ENCODE measurements around the gene POLL. TPM values are rescaled to one million over a fixed set of nuclear protein-coding genes. Genes with fewer than 3 reads are reported as not detected.
A peak's percentile ranks its signal among the peaks of the same experiment; 100 is the strongest.

POLL gene
- polyA plus RNA-seq, 2 of the 4 experiments (the other 2 are of a cell fraction), result 13.3 to 16.7 TPM

GRCh38 chr10:101558204-101558603 lies 29.9 kb downstream of the POLL start:
- Histone ChIP-seq H3K27ac (0 out of 6 replicates have a peak overlapping the region, but pooled peaks of 1 of the 2 experiments have one; percentile 2), H3K9me3 (no peaks in the 10 kb centered on the region), H3K4me3 (no peak overlapping the region), H3K4me1 (peaks cover 5% of the 10 kb centered on the region; the same call in 1 of the 3 replicates), H3K4me2 (no peak overlapping the region)
- ChIA-PET CTCF (interaction anchor here (1.4 to 3.9 kb wide), 4 partner anchors 11 to 401 kb away, joined by 3 to 22 read pairs (median 8); no protein-coding TSS in a partner anchor), POLR2A (no interaction called here)
- ATAC-seq (no peak), FAIRE-seq (no peak), DNase-seq (ENCODE audit: low read depth in 1 of 2, low spot score in 1 of 2) (no peak)
- WGBS (ENCODE audit: missing lambda C conversion rate), result 85% methylated on average over 2 of the region's 2 CpGs
- TF ChIP-seq EHF (CRISPR knock-in tag; IDR thresholded peaks at IDR 0.05) (no peak), RNF2 (IDR thresholded peaks at IDR 0.05; ENCODE audit: borderline replicate concordance, low read depth) (no peak), RFX5 (IDR thresholded peaks at IDR 0.05) (no peak), RARB (CRISPR knock-in tag; IDR thresholded peaks at IDR 0.05) (no peak)

GRCh38 chr10:101557541-101557940 lies 30.5 kb downstream of the POLL start:
- H3K9me3 ChIP-seq, result no peaks in the 10 kb centered on the region
- H3K27ac ChIP-seq, result no peak overlapping the region
- ChIA-PET POLR2A (no interaction called here), CTCF (interaction anchor here (0.5 to 3.9 kb wide), 4 partner anchors 12 to 400 kb away, joined by 3 to 22 read pairs (median 6); no protein-coding TSS in a partner anchor)
- H3K4me3 ChIP-seq, result no peak overlapping the region
- H3K4me2 ChIP-seq, result no peak overlapping the region
- DNase-seq (ENCODE audit: low read depth in 1 of 2, low spot score in 1 of 2) (no peak), FAIRE-seq (no peak), ATAC-seq (no peak)
- peaks cover 5% of the 10 kb centered on the region; the same call in 1 of the 3 replicates for H3K4me1 ChIP-seq
- 90% methylated on average over 2 of the region's 2 CpGs for WGBS (ENCODE audit: missing lambda C conversion rate)
- TF ChIP-seq HMGXB4 (CRISPR knock-in tag; IDR thresholded peaks at IDR 0.05; ENCODE audit: borderline replicate concordance) (no peak), EP300 (IDR thresholded peaks at IDR 0.05) (no peak), ATOH8 (CRISPR knock-in tag; IDR thresholded peaks at IDR 0.05; ENCODE audit: low read depth) (no peak)
- TF ChIP-seq, protein P1, sequence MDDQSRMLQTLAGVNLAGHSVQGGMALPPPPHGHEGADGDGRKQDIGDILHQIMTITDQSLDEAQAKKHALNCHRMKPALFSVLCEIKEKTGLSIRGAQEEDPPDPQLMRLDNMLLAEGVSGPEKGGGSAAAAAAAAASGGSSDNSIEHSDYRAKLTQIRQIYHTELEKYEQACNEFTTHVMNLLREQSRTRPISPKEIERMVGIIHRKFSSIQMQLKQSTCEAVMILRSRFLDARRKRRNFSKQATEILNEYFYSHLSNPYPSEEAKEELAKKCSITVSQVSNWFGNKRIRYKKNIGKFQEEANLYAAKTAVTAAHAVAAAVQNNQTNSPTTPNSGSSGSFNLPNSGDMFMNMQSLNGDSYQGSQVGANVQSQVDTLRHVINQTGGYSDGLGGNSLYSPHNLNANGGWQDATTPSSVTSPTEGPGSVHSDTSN (IDR thresholded peaks at IDR 0.05), result no peak

GRCh38 chr10:101552442-101552841 lies 35.6 kb downstream of the POLL start:
- 84% methylated on average over 3 of the region's 3 CpGs for WGBS (ENCODE audit: missing lambda C conversion rate)
- Histone ChIP-seq H3K9me3 (no peaks in the 10 kb centered on the region), H3K4me1 (no peaks in the 10 kb centered on the region), H3K4me2 (no peak overlapping the region), H3K4me3 (no peak overlapping the region), H3K27ac (no peak overlapping the region)
- ChIA-PET POLR2A (no interaction called here), CTCF (interaction anchor here (1.2 to 3.1 kb wide), 6 partner anchors 8 to 339 kb away, joined by 3 to 11 read pairs (median 4); no protein-coding TSS in a partner anchor)
- no peak for DNase-seq (ENCODE audit: low read depth in 1 of 2, low spot score in 1 of 2)
- TF ChIP-seq JUNB (IDR thresholded peaks at IDR 0.05), result no peak
- TF ChIP-seq GATA3 (IDR thresholded peaks at IDR 0.05; ENCODE audit: borderline replicate concordance), result no peak
- no peak for TF ChIP-seq TFCP2L1 (CRISPR knock-in tag; IDR thresholded peaks at IDR 0.05)
- no peak for TF ChIP-seq ELK1 (IDR thresholded peaks at IDR 0.05; ENCODE audit: low read depth, low read length)
- no peak for FAIRE-seq
- ATAC-seq, result no peak

GRCh38 chr10:101550965-101551364 lies 37.1 kb downstream of the POLL start:
- no peaks in the 10 kb centered on the region for H3K4me1 ChIP-seq
- FAIRE-seq (no peak), DNase-seq (ENCODE audit: low read depth in 1 of 2, low spot score in 1 of 2) (no peak), ATAC-seq (no peak)
- no peaks in the 10 kb centered on the region for H3K9me3 ChIP-seq
- H3K4me2 ChIP-seq, result no peak overlapping the region
- CTCF ChIA-PET, result interaction anchor here (0.6 to 3.1 kb wide), 7 partner anchors 9 to 337 kb away, joined by 4 to 11 read pairs (median 5); no protein-coding TSS in a partner anchor
- 84% methylated on average over 2 of the region's 2 CpGs for WGBS (ENCODE audit: missing lambda C conversion rate)
- POLR2A ChIA-PET, result no interaction called here
- no peak overlapping the region for H3K27ac ChIP-seq
- no peak overlapping the region for H3K4me3 ChIP-seq
- no peak for TF ChIP-seq FOXS1 (CRISPR knock-in tag; IDR thresholded peaks at IDR 0.05)
- no peak for TF ChIP-seq TFCP2L1 (CRISPR knock-in tag; IDR thresholded peaks at IDR 0.05)
- TF ChIP-seq MAFK (IDR thresholded peaks at IDR 0.05; ENCODE audit: partially characterized antibody), result no peak
- no peak for TF ChIP-seq HMGXB4 (CRISPR knock-in tag; IDR thresholded peaks at IDR 0.05; ENCODE audit: borderline replicate concordance)
- TF ChIP-seq SMC3 (IDR thresholded peaks at IDR 0.05), result no peak
- no peak for TF ChIP-seq RNF2 (IDR thresholded peaks at IDR 0.05; ENCODE audit: borderline replicate concordance, low read depth)
- TF ChIP-seq BHLHE40 (IDR thresholded peaks at IDR 0.05; ENCODE audit: low read depth, low read length), result no peak
- TF ChIP-seq POLR2AphosphoS2 (conservative IDR thresholded peaks at IDR 0.05; ENCODE audit: low read length), result no peak
- TF ChIP-seq, protein P2, sequence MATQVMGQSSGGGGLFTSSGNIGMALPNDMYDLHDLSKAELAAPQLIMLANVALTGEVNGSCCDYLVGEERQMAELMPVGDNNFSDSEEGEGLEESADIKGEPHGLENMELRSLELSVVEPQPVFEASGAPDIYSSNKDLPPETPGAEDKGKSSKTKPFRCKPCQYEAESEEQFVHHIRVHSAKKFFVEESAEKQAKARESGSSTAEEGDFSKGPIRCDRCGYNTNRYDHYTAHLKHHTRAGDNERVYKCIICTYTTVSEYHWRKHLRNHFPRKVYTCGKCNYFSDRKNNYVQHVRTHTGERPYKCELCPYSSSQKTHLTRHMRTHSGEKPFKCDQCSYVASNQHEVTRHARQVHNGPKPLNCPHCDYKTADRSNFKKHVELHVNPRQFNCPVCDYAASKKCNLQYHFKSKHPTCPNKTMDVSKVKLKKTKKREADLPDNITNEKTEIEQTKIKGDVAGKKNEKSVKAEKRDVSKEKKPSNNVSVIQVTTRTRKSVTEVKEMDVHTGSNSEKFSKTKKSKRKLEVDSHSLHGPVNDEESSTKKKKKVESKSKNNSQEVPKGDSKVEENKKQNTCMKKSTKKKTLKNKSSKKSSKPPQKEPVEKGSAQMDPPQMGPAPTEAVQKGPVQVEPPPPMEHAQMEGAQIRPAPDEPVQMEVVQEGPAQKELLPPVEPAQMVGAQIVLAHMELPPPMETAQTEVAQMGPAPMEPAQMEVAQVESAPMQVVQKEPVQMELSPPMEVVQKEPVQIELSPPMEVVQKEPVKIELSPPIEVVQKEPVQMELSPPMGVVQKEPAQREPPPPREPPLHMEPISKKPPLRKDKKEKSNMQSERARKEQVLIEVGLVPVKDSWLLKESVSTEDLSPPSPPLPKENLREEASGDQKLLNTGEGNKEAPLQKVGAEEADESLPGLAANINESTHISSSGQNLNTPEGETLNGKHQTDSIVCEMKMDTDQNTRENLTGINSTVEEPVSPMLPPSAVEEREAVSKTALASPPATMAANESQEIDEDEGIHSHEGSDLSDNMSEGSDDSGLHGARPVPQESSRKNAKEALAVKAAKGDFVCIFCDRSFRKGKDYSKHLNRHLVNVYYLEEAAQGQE (IDR thresholded peaks at IDR 0.05), result no peak
